Panc1 (cell line): ENCODE results near the gene SHC4. TPM values are rescaled to one million over a fixed set of nuclear protein-coding genes. Genes with fewer than 3 reads are reported as not detected.

Experiments
- ATAC-seq: fragments of 200-7000 bp; cut with Tn5 transposase; 2 replicates; pipeline ENCODE4 v1.9.1; 2020; ENCODE audit warnings: mild to moderate bottlenecking, moderate library complexity
- BruUV-seq: library from RNA; stranded (reverse); fragments of 400-500 nt; replicated peaks from 2 replicates; lab custom pipeline; 2021; lab: Mats Ljungman, UMichigan
- CTCF ChIA-PET: fragments of 300-600 bp; sonication (Branson Sonifier 250); formaldehyde crosslinking; loops from one replicate; lab custom pipeline; 2022; ENCODE audit warnings: antibody characterized with exemption; lab: Charles Lee
- POLR2A ChIA-PET: fragments of 300-600 bp; sonication (Branson Sonifier 250); formaldehyde crosslinking; loops from one replicate; lab custom pipeline; 2022; ENCODE audit warnings: antibody characterized with exemption; lab: Charles Lee
- DNase-seq: peaks from one replicate; pipeline ENCODE4 v3.0.0-alpha.2; 2010; ENCODE audit warnings: low read depth, low spot score
- H3K27ac ChIP-seq: 2 replicates; pipeline ENCODE4 v1.5.1; 2011; ENCODE audit warnings: mild to moderate bottlenecking, low read length, inconsistent platforms
- H3K27me3 ChIP-seq: fragments of 200-500 bp; sonication (Bioruptor generic); 2 replicates; pipeline ENCODE4 v1.6.0; 2014; ENCODE audit warnings: low read length, inconsistent platforms; ENCODE audit not compliant: control insufficient read depth, insufficient read depth
- H3K36me3 ChIP-seq: fragments of 200-500 bp; sonication (Bioruptor generic); 2 replicates; pipeline ENCODE4 v1.5.1; 2014; ENCODE audit warnings: inconsistent platforms, mild to moderate bottlenecking, low read length, moderate library complexity; ENCODE audit not compliant: control insufficient read depth, insufficient read depth
- H3K4me1 ChIP-seq: 2 replicates; pipeline ENCODE4 v1.5.1; 2011; ENCODE audit warnings: inconsistent platforms, mild to moderate bottlenecking, low read length, moderate library complexity; ENCODE audit not compliant: control insufficient read depth, insufficient read depth
- H3K4me3 ChIP-seq, 2 experiments: 2 replicates each; pipeline ENCODE4 v1.5.1; 2011 to 2012; ENCODE audit warnings: low read depth in 2 of 2, low read length in 2 of 2, mild to moderate bottlenecking in 2 of 2, inconsistent platforms in 1 of 2, moderate library complexity in 1 of 2
- H3K9me3 ChIP-seq: fragments of 200-500 bp; sonication (Bioruptor generic); 2 replicates; pipeline ENCODE4 v1.5.1; 2014; ENCODE audit warnings: low read depth, mild to moderate bottlenecking, inconsistent platforms, low read length, moderate library complexity; ENCODE audit not compliant: control insufficient read depth, insufficient read depth
- CTCF ChIP-seq: fragments of 450-650 bp; IDR thresholded peaks from 2 replicates; pipeline ENCODE4 v1.5.1; 2017; ENCODE audit warnings: mild to moderate bottlenecking
- POLR2AphosphoS5 ChIP-seq: IDR thresholded peaks from 2 replicates; pipeline ENCODE4 v1.6.1; 2012; ENCODE audit warnings: mild to moderate bottlenecking, low read depth, low read length, moderate library complexity
- REST ChIP-seq, 2 experiments: IDR thresholded peaks; 2 replicates each; pipeline ENCODE4 v1.6.1; 2011 to 2012; ENCODE audit warnings: low read depth in 2 of 2, control low read depth in 1 of 2, low read length in 1 of 2, mild to moderate bottlenecking in 1 of 2, moderate library complexity in 1 of 2; ENCODE audit not compliant: insufficient read depth in 1 of 2
- SIN3A ChIP-seq: IDR thresholded peaks from 2 replicates; pipeline ENCODE4 v1.6.1; 2012; ENCODE audit warnings: low read depth, mild to moderate bottlenecking, low read length, moderate library complexity, borderline replicate concordance; ENCODE audit not compliant: insufficient read depth
- TCF7L2 ChIP-seq: IDR thresholded peaks from 2 replicates; pipeline ENCODE4 v1.6.1; 2011; ENCODE audit warnings: mild to moderate bottlenecking, low read depth, low read length, inconsistent platforms
- in situ Hi-C: cut with HindIII; loops from 2 replicates; pipeline ENCODE4 v1.10.0; 2016; ENCODE audit warnings: low sequenced_read_pairs, low pct_unique_long_range_greater_than_20kb
- intact Hi-C: fragments of 100-400 bp; cut with micrococcal nuclease; formaldehyde crosslinking; loops from one replicate; pipeline ENCODE4 v1.10.0; 2022; ENCODE audit not compliant: unreplicated experiment
- total RNA-seq: library from RNA; stranded (reverse); gene quantifications from one replicate; pipeline ENCODE4 v1.2.1, GENCODE V29; 2021; ENCODE audit not compliant: unreplicated experiment

The SHC4 gene
- total RNA-seq, 1 experiment from 2014 or later, result 0.10 TPM

GRCh38 chr15:48777645-48778330 lies 185.9 kb downstream of the SHC4 start:
- ChIA-PET CTCF (no interaction called here), POLR2A (interaction anchor here (0.6 kb wide), 1 partner anchor 37 kb away, joined by 6 read pairs; no protein-coding TSS in a partner anchor)
- Histone ChIP-seq H3K27me3 (no peaks in the 10 kb centered on the region), H3K27ac (no peak overlapping the region), H3K9me3 (no peaks in the 10 kb centered on the region), H3K36me3 (peaks cover 2% of the 10 kb centered on the region), H3K4me3 (no peak overlapping the region), H3K4me1 (no peaks in the 10 kb centered on the region)
- BruUV-seq, result no TSS peak
- in situ Hi-C loops, result no loop called here
- TF ChIP-seq SIN3A (no peak), CTCF (no peak), POLR2AphosphoS5 (no peak), REST (IDR thresholded peaks at IDR 0.05; ENCODE audit: insufficient read depth in 1 of 2, low read depth in 2 of 2, low read length in 1 of 2) (no peak), TCF7L2 (no peak)
- no peak for DNase-seq
- intact Hi-C loops, result no loop called here
- no peak for ATAC-seq

GRCh38 chr15:48775546-48775945 lies 188.2 kb downstream of the SHC4 start:
- Histone ChIP-seq H3K4me1 (no peaks in the 10 kb centered on the region), H3K27me3 (no peaks in the 10 kb centered on the region), H3K36me3 (peaks cover 5% of the 10 kb centered on the region; the same call in 1 of the 2 replicates), H3K27ac (no peak overlapping the region), H3K4me3 (no peak overlapping the region), H3K9me3 (no peaks in the 10 kb centered on the region)
- TF ChIP-seq REST (IDR thresholded peaks at IDR 0.05; ENCODE audit: insufficient read depth in 1 of 2, low read depth in 2 of 2, low read length in 1 of 2) (no peak), CTCF (no peak), TCF7L2 (no peak), SIN3A (no peak), POLR2AphosphoS5 (no peak)
- ATAC-seq (no peak), DNase-seq (no peak)
- ChIA-PET CTCF (interaction anchor here (0.7 kb wide), 1 partner anchor 222 kb away, joined by 6 read pairs; no protein-coding TSS in a partner anchor), POLR2A (no interaction called here)
- no TSS peak for BruUV-seq
- intact Hi-C loops, result no loop called here
- in situ Hi-C loops, result no loop called here
